ENCODE data around the gene SV2A. TPM values are rescaled to one million over a fixed set of nuclear protein-coding genes. Genes with fewer than 3 reads are reported as not detected.

Gene SV2A
- total and polyA plus RNA-seq, 4 donors, result 0.13 to 0.51 (median 0.24) TPM

GRCh38 chr1:149923626-149924025 is 6.0 kb upstream of the SV2A start:
- 88% methylated on average over 10 of the region's 10 CpGs for WGBS
- Histone ChIP-seq H3K36me3 (ENCODE audit: control insufficient read depth in 4 of 4, insufficient read depth in 3 of 4, low read depth in 1 of 4, low read length in 3 of 4) (peaks cover 6 to 44% (median 30%) of the 10 kb centered on the region in 4 donors), H3K9ac (ENCODE audit: low read depth in 1 of 2, low read length in 2 of 2) (no peak overlapping the region), H3K4me1 (ENCODE audit: control insufficient read depth in 4 of 4, insufficient read depth in 4 of 4, low read length in 3 of 4) (peaks cover 5 to 21% (median 15%) of the 10 kb centered on the region in 4 donors), H3K4me3 (ENCODE audit: low read depth in 1 of 3, low read length in 3 of 3) (no peak overlapping the region), H3K27ac (ENCODE audit: low read depth in 1 of 2, low read length in 2 of 2) (no peak overlapping the region), H3K9me3 (ENCODE audit: control insufficient read depth in 4 of 4, low read length in 3 of 4) (no peaks in the 10 kb centered on the region), H3K27me3 (ENCODE audit: control insufficient read depth in 4 of 4, insufficient read depth in 4 of 4, low read length in 3 of 4) (no peaks in the 10 kb centered on the region)
- TF ChIP-seq NR2F2 (IDR thresholded peaks at IDR 0.05) (no peak), SP1 (IDR thresholded peaks at IDR 0.05) (no peak), HNF4A (conservative IDR thresholded peaks at IDR 0.05) (no peak), FOXA1 (IDR thresholded peaks at IDR 0.05) (no peak), RXRA (IDR thresholded peaks at IDR 0.05) (no peak), MAX (IDR thresholded peaks at IDR 0.05) (no peak), YY1 (IDR thresholded peaks at IDR 0.05) (no peak), TAF1 (conservative IDR thresholded peaks at IDR 0.05) (no peak), RAD21 (IDR thresholded peaks at IDR 0.05) (no peak), JUND (IDR thresholded peaks at IDR 0.05) (no peak)
- TF ChIP-seq, protein P1, sequence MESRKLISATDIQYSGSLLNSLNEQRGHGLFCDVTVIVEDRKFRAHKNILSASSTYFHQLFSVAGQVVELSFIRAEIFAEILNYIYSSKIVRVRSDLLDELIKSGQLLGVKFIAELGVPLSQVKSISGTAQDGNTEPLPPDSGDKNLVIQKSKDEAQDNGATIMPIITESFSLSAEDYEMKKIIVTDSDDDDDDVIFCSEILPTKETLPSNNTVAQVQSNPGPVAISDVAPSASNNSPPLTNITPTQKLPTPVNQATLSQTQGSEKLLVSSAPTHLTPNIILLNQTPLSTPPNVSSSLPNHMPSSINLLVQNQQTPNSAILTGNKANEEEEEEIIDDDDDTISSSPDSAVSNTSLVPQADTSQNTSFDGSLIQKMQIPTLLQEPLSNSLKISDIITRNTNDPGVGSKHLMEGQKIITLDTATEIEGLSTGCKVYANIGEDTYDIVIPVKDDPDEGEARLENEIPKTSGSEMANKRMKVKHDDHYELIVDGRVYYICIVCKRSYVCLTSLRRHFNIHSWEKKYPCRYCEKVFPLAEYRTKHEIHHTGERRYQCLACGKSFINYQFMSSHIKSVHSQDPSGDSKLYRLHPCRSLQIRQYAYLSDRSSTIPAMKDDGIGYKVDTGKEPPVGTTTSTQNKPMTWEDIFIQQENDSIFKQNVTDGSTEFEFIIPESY (IDR thresholded peaks at IDR 0.05), result no peak
- TF ChIP-seq, protein P2, sequence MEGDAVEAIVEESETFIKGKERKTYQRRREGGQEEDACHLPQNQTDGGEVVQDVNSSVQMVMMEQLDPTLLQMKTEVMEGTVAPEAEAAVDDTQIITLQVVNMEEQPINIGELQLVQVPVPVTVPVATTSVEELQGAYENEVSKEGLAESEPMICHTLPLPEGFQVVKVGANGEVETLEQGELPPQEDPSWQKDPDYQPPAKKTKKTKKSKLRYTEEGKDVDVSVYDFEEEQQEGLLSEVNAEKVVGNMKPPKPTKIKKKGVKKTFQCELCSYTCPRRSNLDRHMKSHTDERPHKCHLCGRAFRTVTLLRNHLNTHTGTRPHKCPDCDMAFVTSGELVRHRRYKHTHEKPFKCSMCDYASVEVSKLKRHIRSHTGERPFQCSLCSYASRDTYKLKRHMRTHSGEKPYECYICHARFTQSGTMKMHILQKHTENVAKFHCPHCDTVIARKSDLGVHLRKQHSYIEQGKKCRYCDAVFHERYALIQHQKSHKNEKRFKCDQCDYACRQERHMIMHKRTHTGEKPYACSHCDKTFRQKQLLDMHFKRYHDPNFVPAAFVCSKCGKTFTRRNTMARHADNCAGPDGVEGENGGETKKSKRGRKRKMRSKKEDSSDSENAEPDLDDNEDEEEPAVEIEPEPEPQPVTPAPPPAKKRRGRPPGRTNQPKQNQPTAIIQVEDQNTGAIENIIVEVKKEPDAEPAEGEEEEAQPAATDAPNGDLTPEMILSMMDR (IDR thresholded peaks at IDR 0.05; ENCODE audit: low read depth, low read length, missing input control), result no peak
- TF ChIP-seq, protein P3, sequence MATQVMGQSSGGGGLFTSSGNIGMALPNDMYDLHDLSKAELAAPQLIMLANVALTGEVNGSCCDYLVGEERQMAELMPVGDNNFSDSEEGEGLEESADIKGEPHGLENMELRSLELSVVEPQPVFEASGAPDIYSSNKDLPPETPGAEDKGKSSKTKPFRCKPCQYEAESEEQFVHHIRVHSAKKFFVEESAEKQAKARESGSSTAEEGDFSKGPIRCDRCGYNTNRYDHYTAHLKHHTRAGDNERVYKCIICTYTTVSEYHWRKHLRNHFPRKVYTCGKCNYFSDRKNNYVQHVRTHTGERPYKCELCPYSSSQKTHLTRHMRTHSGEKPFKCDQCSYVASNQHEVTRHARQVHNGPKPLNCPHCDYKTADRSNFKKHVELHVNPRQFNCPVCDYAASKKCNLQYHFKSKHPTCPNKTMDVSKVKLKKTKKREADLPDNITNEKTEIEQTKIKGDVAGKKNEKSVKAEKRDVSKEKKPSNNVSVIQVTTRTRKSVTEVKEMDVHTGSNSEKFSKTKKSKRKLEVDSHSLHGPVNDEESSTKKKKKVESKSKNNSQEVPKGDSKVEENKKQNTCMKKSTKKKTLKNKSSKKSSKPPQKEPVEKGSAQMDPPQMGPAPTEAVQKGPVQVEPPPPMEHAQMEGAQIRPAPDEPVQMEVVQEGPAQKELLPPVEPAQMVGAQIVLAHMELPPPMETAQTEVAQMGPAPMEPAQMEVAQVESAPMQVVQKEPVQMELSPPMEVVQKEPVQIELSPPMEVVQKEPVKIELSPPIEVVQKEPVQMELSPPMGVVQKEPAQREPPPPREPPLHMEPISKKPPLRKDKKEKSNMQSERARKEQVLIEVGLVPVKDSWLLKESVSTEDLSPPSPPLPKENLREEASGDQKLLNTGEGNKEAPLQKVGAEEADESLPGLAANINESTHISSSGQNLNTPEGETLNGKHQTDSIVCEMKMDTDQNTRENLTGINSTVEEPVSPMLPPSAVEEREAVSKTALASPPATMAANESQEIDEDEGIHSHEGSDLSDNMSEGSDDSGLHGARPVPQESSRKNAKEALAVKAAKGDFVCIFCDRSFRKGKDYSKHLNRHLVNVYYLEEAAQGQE (IDR thresholded peaks at IDR 0.05), result no peak
- DNase-seq (ENCODE audit: low spot score), result peak; percentile 56

- H3K4me1 ChIP-seq (ENCODE audit: control insufficient read depth in 4 of 4, insufficient read depth in 4 of 4, low read length in 3 of 4), result no peaks in the 10 kb centered on the region
- 21% methylated on average over 10 of the region's 10 CpGs for WGBS
- peak overlapping the region in 1 of 3 donors; percentile 4 for H3K4me3 ChIP-seq (ENCODE audit: low read depth in 1 of 3, low read length in 3 of 3)
- DNase-seq (ENCODE audit: low spot score), result no peak
- no peaks in the 10 kb centered on the region for H3K9me3 ChIP-seq (ENCODE audit: control insufficient read depth in 4 of 4, low read length in 3 of 4)
- H3K27me3 ChIP-seq (ENCODE audit: control insufficient read depth in 4 of 4, insufficient read depth in 4 of 4, low read length in 3 of 4), result no peaks in the 10 kb centered on the region
- peaks cover 0 to 2% (median 0%) of the 10 kb centered on the region in 4 donors for H3K36me3 ChIP-seq (ENCODE audit: control insufficient read depth in 4 of 4, insufficient read depth in 3 of 4, low read depth in 1 of 4, low read length in 3 of 4)
- no peak overlapping the region for H3K9ac ChIP-seq (ENCODE audit: low read depth in 1 of 2, low read length in 2 of 2)
- H3K27ac ChIP-seq (ENCODE audit: low read depth in 1 of 2, low read length in 2 of 2), result no peak overlapping the region
- TF ChIP-seq, protein P1 (IDR thresholded peaks at IDR 0.05), result no peak
- TF ChIP-seq YY1 (IDR thresholded peaks at IDR 0.05) (no peak), MAX (IDR thresholded peaks at IDR 0.05) (no peak), SP1 (IDR thresholded peaks at IDR 0.05) (no peak), RAD21 (IDR thresholded peaks at IDR 0.05) (no peak), ATF3 (IDR thresholded peaks at IDR 0.05) (no peak)
These were observed 769 bp downstream of the SV2A start for GRCh38 chr1:149916898-149917252.

All from liver (tissue), 9 donors.